ENCODE data around the gene TRPM3.
"Not testable (repeated sequence)": the region's sequence is repeated elsewhere in the genome, so short reads cannot be mapped to it uniquely, and the experiment has no call there.

The TRPM3 gene

DNA sequence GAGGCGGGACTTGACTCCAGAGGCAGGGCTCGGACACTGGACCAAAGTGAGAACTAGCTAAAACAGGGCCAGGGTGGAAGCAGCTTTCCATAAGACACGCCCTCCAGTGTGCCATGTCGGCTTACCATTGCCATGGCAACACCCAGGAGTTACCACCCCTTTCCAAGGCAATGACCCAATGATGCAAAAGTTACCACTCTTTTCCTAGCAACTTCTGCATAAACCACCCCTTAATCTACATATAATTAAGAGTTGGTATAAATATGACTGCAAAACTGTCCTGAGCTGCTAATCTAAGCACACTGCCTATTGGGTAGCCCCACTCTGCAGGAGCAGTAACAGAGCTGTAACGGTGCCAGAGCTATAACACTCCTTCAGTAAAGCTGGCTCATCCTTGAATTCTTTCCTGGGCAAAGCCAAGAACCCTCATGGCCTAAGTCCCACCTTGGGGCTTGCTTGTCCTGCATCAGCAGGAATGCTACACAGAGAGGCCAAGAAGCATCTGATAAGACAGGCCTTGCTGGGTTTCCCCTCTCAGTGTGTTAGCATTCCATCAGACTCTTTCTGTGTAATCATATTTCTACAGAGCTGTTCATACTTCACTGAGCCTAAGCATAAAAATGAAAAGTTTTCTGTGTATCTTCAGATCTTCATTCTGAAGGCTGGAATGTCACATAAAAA, 444.2 kb downstream of the TRPM3 start:
- Mint-ChIP-seq H3K36me3 (ENCODE audit: insufficient read depth) (no peaks in the 10 kb centered on the region), H3K4me1 (no peaks in the 10 kb centered on the region), H3K27ac (ENCODE audit: low read depth) (no peak overlapping the region), H3K9me3 (no peaks in the 10 kb centered on the region), H3K4me3 (no peak overlapping the region), H3K27me3 (peaks cover 15% of the 10 kb centered on the region)
- no peak for ATAC-seq (replicated peaks; ENCODE audit: extremely low read depth, poor library complexity, severe bottlenecking)
- no peak for DNase-seq (ENCODE audit: low spot score in 2 of 2)

DNA sequence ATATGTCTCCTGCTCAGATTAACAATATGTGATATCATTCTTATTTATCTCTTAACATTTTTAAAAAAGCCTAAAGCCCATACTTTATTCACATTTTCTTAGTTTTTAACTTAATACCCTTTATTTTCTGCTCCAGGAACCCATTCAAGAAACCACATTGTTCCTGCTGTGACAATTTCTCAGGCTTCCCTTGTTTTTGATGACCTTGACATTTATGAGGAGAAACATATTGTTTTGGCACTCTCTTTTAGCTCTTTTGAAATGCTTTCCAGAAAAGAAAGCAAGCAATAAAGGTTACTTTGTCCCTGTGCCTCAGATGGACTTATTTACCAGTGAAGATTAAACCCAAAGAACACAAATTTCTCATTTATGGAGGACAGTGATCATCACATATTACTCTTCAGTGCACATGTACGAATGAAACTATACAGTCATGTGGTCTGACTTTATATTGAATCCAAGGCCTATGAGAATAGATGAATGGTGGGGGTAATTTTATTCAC, 445.5 kb downstream of the TRPM3 start:
- ATAC-seq (replicated peaks; ENCODE audit: extremely low read depth, poor library complexity, severe bottlenecking) (no peak), DNase-seq (ENCODE audit: low spot score in 2 of 2) (no peak)
- Mint-ChIP-seq H3K27me3 (peaks cover 14% of the 10 kb centered on the region), H3K36me3 (ENCODE audit: insufficient read depth) (no peaks in the 10 kb centered on the region), H3K4me3 (no peak overlapping the region), H3K9me3 (no peaks in the 10 kb centered on the region), H3K4me1 (no peaks in the 10 kb centered on the region), H3K27ac (ENCODE audit: low read depth) (no peak overlapping the region)

DNA sequence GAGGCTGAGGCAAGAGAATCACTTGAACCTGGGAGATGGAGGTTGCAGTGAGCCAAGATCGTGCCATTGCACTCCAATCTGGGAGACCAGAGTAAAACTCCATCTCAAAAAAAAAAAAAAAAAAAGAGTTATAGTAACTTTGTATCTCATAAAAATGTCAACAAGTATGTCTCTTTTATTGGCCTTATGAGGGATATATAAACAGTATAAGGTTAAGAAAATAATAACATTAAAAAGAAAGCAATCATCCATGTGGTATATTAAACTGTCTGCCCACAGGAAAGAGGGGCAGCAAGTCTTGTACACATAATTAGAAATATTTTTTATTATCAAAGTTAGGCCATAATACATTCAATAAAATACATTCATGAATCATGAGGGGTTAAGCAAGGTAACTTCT, 447.6 kb downstream of the TRPM3 start:
- no peaks in the 10 kb centered on the region for H3K4me1 Mint-ChIP-seq
- peaks cover 14% of the 10 kb centered on the region for H3K27me3 Mint-ChIP-seq
- no peak for ATAC-seq (replicated peaks; ENCODE audit: extremely low read depth, poor library complexity, severe bottlenecking)
- DNase-seq (ENCODE audit: low spot score in 2 of 2): no peak
- H3K9me3 Mint-ChIP-seq: no peaks in the 10 kb centered on the region
- H3K36me3 Mint-ChIP-seq (ENCODE audit: insufficient read depth): no peaks in the 10 kb centered on the region
- H3K27ac Mint-ChIP-seq (ENCODE audit: low read depth): no peak overlapping the region
- no peak overlapping the region for H3K4me3 Mint-ChIP-seq

DNA sequence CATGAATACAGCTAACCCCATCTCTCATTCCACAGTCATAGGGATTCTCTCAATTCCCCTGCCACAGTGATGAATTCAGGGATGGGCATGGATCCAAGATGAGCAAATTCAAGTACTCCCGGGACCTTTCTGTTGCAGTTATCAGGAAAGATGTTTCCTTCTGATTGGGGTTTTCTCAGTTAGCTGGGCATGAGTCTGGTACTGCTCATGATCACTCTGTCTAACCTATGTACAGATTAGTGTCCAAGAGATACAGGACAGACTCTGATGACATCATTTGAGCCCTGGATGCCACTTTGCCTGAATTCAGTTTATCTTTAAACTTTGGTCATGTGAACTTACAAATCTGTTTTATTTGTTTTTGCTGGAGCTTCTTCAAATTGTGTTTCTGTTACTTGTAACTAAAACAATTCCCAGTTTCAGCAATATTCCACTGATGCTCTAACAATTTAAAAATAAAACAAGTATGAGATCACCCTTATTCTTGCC, 449.2 kb downstream of the TRPM3 start:
- Mint-ChIP-seq H3K36me3 (ENCODE audit: insufficient read depth) (no peaks in the 10 kb centered on the region), H3K27ac (ENCODE audit: low read depth) (no peak overlapping the region), H3K4me1 (peaks cover under 1% of the 10 kb centered on the region), H3K27me3 (peaks cover 14% of the 10 kb centered on the region), H3K4me3 (no peak overlapping the region), H3K9me3 (no peaks in the 10 kb centered on the region)
- ATAC-seq (replicated peaks; ENCODE audit: extremely low read depth, poor library complexity, severe bottlenecking) (no peak), DNase-seq (ENCODE audit: low spot score in 2 of 2) (no peak)

DNA sequence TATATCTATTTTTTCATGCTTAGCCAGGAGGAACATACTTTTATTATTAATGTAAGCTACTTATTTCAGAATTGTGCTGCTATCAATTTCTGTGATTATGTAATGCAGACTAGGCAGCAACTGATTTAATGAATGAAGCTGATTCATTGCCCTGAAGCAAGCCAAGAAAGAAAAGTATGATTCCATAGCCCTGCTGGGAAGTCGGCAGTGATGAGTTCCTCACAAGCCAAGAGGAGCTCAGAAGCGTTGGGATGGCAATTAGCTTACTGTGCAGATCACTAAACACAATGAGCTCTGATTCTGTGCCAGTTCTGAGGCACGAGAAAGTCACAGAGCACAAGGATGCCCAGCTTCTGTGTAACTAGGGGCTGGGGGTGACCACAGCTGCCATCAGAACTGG, 452.7 kb downstream of the TRPM3 start:
- Mint-ChIP-seq H3K4me1 (peaks cover 31% of the 10 kb centered on the region), H3K36me3 (ENCODE audit: insufficient read depth) (no peaks in the 10 kb centered on the region), H3K27ac (ENCODE audit: low read depth) (no peak overlapping the region), H3K4me3 (no peak overlapping the region), H3K9me3 (no peaks in the 10 kb centered on the region), H3K27me3 (peaks cover 14% of the 10 kb centered on the region)
- DNase-seq (ENCODE audit: low spot score in 2 of 2) (no peak), ATAC-seq (replicated peaks; ENCODE audit: extremely low read depth, poor library complexity, severe bottlenecking) (no peak)

DNA sequence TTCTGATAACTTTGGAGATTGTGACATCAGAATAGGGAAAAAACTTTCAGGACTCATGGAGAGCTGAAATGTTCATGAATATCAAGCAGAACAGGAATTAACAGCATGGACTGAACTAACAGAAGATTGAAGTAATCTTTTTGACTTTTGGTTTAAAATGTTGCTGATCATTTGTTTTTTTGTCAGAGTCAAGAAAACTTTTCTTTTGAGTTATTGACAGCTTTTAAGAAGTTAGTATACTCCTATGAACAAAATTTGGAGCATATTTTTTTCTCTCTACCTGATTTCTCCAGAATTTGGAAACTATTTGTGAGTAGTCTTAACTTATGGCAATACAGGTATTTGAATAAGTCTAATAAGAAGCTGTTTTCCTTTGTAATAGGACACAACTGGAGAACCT, 462.7 kb downstream of the TRPM3 start:
- no peak overlapping the region for H3K4me3 Mint-ChIP-seq
- no peaks in the 10 kb centered on the region for H3K9me3 Mint-ChIP-seq
- H3K27me3 Mint-ChIP-seq: peaks cover 23% of the 10 kb centered on the region
- ATAC-seq (replicated peaks; ENCODE audit: extremely low read depth, poor library complexity, severe bottlenecking): no peak
- no peaks in the 10 kb centered on the region for H3K4me1 Mint-ChIP-seq
- no peak for DNase-seq (ENCODE audit: low spot score in 2 of 2)
- H3K27ac Mint-ChIP-seq (ENCODE audit: low read depth): no peak overlapping the region
- H3K36me3 Mint-ChIP-seq (ENCODE audit: insufficient read depth): no peaks in the 10 kb centered on the region

DNA sequence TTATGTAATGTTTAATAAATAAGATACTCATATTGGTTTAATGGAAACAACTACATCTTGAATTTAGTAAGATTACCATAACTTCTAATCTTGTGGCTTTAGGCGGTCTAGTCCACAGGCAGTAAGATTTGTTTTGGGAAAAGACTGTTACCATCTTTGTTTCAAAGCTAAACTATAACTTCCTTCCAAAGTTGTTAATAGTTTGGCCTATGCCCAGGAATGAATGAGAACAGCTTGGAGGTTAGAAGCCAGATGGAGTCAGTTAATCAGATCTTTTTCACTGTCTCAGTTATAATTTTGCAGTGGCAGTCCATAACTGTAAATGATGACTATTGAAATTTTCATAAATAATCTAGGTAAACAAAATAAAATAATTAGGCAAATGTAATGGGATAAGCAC, 465.1 kb downstream of the TRPM3 start:
- H3K36me3 Mint-ChIP-seq (ENCODE audit: insufficient read depth): no peaks in the 10 kb centered on the region
- ATAC-seq (replicated peaks; ENCODE audit: extremely low read depth, poor library complexity, severe bottlenecking): no peak
- no peaks in the 10 kb centered on the region for H3K4me1 Mint-ChIP-seq
- H3K27me3 Mint-ChIP-seq: peaks cover 15% of the 10 kb centered on the region
- H3K4me3 Mint-ChIP-seq: no peak overlapping the region
- no peaks in the 10 kb centered on the region for H3K9me3 Mint-ChIP-seq
- no peak for DNase-seq (ENCODE audit: low spot score in 2 of 2)
- no peak overlapping the region for H3K27ac Mint-ChIP-seq (ENCODE audit: low read depth)

DNA sequence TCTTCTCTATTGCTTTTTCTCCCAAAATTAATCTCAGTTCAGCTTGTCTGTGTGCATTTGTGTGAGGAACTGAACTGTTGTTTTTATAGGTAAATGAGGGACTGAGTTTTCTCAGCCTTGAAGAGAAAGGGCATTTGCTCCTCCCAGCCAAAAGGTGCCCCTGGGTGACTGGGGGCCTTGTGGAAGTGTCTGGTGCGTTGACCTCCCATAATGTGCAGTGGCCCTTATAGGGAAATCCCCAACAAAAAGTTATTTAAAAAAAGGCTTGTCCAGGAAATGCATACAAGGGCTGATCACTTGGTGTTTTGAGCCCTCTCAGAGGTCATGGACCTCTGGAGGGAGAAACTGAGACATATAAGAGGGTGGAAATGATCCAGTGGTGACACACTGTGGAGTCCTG, 467.3 kb downstream of the TRPM3 start:
- Mint-ChIP-seq H3K9me3 (no peaks in the 10 kb centered on the region), H3K4me1 (no peaks in the 10 kb centered on the region), H3K27me3 (no peaks in the 10 kb centered on the region), H3K36me3 (ENCODE audit: insufficient read depth) (no peaks in the 10 kb centered on the region), H3K27ac (ENCODE audit: low read depth) (no peak overlapping the region), H3K4me3 (no peak overlapping the region)
- DNase-seq (ENCODE audit: low spot score in 2 of 2) (no peak), ATAC-seq (replicated peaks; ENCODE audit: extremely low read depth, poor library complexity, severe bottlenecking) (no peak)

DNA sequence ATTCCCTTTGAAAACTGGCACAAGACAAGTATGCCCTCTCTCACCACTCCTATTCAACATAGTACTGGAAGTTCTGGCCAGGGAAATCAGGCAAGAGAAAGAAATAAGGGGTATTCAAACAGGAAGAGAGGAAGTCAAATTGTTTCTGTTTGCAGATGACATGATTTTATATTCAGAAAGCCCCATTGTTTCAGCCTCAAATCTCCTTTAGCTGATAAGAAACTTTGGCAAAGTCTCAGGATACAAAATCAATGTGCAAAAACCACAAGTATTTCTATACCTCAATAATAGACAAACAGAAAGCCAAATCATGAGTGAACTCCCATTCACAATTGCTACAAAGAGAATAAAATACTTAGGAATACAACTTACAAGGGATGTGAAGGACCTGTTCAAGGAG, 476.8 kb downstream of the TRPM3 start:
- H3K4me3 Mint-ChIP-seq; H3K27ac Mint-ChIP-seq (ENCODE audit: low read depth); H3K4me1 Mint-ChIP-seq; H3K36me3 Mint-ChIP-seq (ENCODE audit: insufficient read depth); ATAC-seq (replicated peaks; ENCODE audit: extremely low read depth, poor library complexity, severe bottlenecking); H3K9me3 Mint-ChIP-seq; DNase-seq (ENCODE audit: low spot score in 2 of 2): not testable (repeated sequence)
- H3K27me3 Mint-ChIP-seq: peaks cover 70% of the 10 kb centered on the region

DNA sequence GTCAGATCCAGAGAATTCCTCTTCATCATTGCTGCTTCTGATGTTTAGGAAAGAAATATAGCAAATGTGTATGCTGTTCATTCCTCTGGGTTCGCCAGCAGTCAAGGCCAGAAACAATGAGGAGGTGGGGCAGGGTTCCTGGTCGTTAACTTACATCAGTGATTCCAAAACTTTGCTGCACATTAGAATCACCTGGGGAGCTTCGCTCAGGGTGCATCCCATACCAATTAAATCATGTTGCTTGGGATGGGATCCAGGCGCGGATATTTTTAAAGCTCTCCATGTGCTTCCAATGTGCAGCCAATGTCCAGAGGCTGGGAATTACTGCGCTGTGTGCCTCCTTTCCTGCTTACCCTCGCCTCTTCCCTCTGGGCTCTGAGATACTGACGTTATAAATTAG, 479.1 kb downstream of the TRPM3 start:
- Mint-ChIP-seq H3K4me1 (no peaks in the 10 kb centered on the region), H3K27me3 (peaks cover 67% of the 10 kb centered on the region), H3K36me3 (ENCODE audit: insufficient read depth) (no peaks in the 10 kb centered on the region), H3K9me3 (no peaks in the 10 kb centered on the region), H3K27ac (ENCODE audit: low read depth) (no peak overlapping the region), H3K4me3 (no peak overlapping the region)
- DNase-seq (ENCODE audit: low spot score in 2 of 2) (no peak), ATAC-seq (replicated peaks; ENCODE audit: extremely low read depth, poor library complexity, severe bottlenecking) (no peak)

DNA sequence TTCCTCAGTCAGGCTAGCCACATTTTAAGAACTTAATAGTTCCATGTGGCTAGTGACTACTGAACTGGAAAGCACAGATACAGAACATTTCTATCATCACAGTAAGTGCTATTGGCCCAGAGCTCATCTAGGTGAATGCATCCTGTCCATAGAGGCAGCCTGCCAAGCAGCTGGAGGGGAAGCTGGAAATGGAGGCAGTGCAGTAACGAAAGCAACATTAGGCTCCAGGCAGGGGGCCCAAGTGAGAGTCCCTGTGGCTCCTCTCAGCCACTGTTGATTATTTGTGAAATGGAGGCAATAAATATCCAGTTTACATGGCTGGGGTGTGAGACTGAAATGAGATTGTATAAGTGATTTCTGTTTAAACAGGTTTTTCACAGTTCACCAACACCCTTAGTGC, 479.8 kb downstream of the TRPM3 start:
- Mint-ChIP-seq H3K36me3 (ENCODE audit: insufficient read depth) (no peaks in the 10 kb centered on the region), H3K27ac (ENCODE audit: low read depth) (no peak overlapping the region), H3K27me3 (peaks cover 60% of the 10 kb centered on the region), H3K9me3 (no peaks in the 10 kb centered on the region), H3K4me1 (no peaks in the 10 kb centered on the region), H3K4me3 (no peak overlapping the region)
- ATAC-seq (replicated peaks; ENCODE audit: extremely low read depth, poor library complexity, severe bottlenecking) (no peak), DNase-seq (ENCODE audit: low spot score in 2 of 2) (no peak)

DNA sequence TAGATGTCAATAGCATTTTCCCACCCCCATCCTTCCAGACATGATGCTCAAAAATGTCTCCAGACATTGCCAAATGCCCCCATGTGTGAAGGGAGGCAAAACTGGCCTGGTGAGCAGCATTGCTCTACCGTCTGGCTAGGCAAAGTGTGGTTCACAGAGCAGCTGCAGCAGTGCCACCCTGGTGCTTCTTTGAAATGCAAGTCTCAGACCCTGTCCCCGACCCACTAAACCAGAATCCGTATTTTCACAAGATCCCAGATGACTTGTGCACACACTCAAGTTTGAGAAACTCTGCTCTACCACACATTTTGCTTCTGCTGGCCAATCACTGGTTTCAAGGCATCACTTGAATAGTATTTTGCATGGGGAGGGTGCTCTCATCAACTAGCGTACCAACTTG, 480.4 kb downstream of the TRPM3 start:
- no peaks in the 10 kb centered on the region for H3K9me3 Mint-ChIP-seq
- H3K27ac Mint-ChIP-seq (ENCODE audit: low read depth): no peak overlapping the region
- H3K4me1 Mint-ChIP-seq: no peaks in the 10 kb centered on the region
- no peaks in the 10 kb centered on the region for H3K36me3 Mint-ChIP-seq (ENCODE audit: insufficient read depth)
- H3K4me3 Mint-ChIP-seq: no peak overlapping the region
- DNase-seq (ENCODE audit: low spot score in 2 of 2): no peak
- no peak for ATAC-seq (replicated peaks; ENCODE audit: extremely low read depth, poor library complexity, severe bottlenecking)
- peaks cover 54% of the 10 kb centered on the region for H3K27me3 Mint-ChIP-seq

DNA sequence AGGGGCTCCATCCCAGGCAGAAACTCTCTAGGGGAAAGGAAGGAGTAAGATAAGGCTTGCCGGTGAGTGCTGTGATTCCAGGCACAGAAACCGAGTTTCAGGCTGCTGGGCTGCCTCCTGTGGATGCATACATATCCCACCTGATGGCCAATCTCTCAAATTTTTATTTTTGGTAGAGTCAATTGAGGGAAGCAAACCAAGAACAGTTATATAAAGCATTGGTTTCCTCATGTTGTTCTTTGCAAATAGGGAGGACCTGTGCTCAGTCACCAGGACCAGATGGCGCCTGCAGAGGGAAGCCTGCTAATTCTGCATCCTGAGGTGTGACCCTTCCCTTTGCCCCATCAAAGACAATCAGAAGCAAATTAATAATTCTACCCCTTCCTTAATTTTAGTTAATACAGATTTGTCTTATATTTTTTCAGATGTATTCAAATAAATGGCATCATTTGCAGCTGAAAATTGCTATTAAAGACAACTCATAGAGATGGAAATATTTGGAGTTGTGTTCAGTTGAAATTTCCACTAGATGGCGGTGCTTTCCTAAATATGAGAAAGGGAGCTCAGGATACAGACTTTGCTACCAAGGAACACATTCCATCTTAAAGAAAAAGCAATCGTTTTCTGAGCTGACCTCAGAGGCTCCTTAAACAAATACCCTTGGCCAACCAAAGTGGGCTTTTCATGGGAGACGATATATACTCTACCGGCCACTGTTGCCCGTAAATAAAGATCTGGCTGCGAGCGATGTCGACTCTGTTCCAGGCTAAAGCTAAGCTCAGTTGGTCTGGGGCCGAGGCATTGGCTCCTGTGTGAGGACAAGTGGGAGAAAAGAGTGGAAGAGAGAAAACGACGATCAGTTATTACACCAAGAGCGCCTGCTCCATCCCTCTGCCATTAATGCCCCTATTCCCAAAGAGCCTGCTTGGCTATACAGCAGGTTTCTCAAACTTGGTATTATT, 481.3 kb downstream of the TRPM3 start:
- ATAC-seq (replicated peaks; ENCODE audit: extremely low read depth, poor library complexity, severe bottlenecking) (peak; percentile 28), DNase-seq (ENCODE audit: low spot score in 2 of 2) (no peak)
- Mint-ChIP-seq H3K9me3 (no peaks in the 10 kb centered on the region), H3K4me3 (no peak overlapping the region), H3K27me3 (peaks cover 46% of the 10 kb centered on the region), H3K27ac (ENCODE audit: low read depth) (no peak overlapping the region), H3K4me1 (no peaks in the 10 kb centered on the region), H3K36me3 (ENCODE audit: insufficient read depth) (no peaks in the 10 kb centered on the region)
